Measurements from ENCODE around the gene VAV2. TPM values are rescaled to one million over a fixed set of nuclear protein-coding genes. Genes with fewer than 3 reads are reported as not detected.

VAV2 gene
- total RNA-seq, 2 experiments from 2014 or later, result 5.1 to 5.5 TPM

DNA sequence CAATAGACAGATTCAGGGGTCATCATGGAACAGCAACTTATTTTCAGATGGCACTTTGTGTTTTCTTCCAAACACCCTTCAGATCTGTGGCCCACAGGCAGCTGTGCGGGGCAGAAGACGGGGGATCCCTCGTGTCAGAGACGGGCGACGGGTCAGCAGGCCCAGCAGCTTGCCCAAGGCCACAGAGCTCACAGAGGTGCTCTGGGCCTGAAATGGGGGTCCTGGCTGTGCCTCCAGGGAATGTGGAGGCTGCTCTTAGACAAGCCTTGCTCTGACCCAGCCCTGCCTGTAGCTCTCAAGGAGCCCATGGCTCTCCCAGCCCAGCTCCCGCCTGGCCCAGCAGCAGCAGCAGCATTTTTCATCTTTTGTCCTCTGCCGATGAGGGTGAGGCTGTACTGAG is 213.0 kb downstream of the VAV2 start:
- CTCF ChIA-PET, result interaction anchor here (0.8 kb wide), 1 partner anchor 223 kb away, joined by 3 read pairs; no protein-coding TSS in a partner anchor
- ATAC-seq (no peak), DNase-seq (no peak)
- Mint-ChIP-seq H3K4me3 (no peak overlapping the region), H3K9me3 (ENCODE audit: low read depth) (no peaks in the 10 kb centered on the region), H3K4me1 (no peaks in the 10 kb centered on the region), H3K27ac (no peak overlapping the region), H3K27me3 (no peaks in the 10 kb centered on the region), H3K36me3 (no peaks in the 10 kb centered on the region)

DNA sequence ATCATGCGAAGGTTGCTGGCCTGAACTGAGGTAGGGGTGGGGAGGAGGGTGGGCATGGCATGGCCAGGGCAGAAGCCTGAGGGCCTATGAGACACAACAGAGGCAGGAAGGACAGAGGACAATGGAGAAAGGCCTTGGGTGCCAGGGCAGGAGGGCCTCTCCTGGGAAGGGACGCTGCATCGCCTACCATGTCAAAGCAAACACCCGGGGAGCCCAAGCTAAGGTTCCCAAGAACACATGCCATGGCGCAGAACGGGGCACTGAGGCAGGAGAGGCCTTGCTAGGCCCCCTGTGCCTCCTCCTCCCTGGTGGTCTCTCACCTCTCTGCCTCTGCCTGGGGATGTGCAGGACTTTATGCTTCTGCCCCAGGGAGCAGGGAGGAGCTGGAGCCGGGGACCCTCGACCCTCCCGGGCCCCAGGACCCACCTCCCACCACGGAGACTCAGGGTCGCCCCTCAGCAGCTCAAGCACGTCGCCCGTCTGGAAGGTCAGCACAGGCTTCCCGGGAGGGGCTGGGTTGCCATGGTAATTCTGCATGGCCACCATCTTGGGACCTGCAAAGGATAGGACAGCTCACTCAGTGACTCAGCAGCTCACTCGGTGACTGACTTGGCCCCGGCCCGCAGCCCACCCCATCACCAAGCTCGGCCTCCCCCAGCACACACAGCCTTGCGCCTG is 213.6 kb downstream of the VAV2 start:
- H3K4me1 Mint-ChIP-seq, result no peaks in the 10 kb centered on the region
- H3K4me3 Mint-ChIP-seq, result no peak overlapping the region
- H3K36me3 Mint-ChIP-seq, result no peaks in the 10 kb centered on the region
- CTCF ChIA-PET, result interaction anchor here (0.8 to 1.0 kb wide), 2 partner anchors 215 to 224 kb away, joined by 3 to 4 read pairs; no protein-coding TSS in a partner anchor
- DNase-seq (no peak), ATAC-seq (no peak)
- no peaks in the 10 kb centered on the region for H3K9me3 Mint-ChIP-seq (ENCODE audit: low read depth)
- H3K27me3 Mint-ChIP-seq, result no peaks in the 10 kb centered on the region
- no peak overlapping the region for H3K27ac Mint-ChIP-seq

- Mint-ChIP-seq H3K27me3 (no peaks in the 10 kb centered on the region), H3K4me3 (no peak overlapping the region), H3K4me1 (no peaks in the 10 kb centered on the region), H3K36me3 (no peaks in the 10 kb centered on the region), H3K9me3 (ENCODE audit: low read depth) (no peaks in the 10 kb centered on the region), H3K27ac (no peak overlapping the region)
- no peak for DNase-seq
- CTCF ChIA-PET, result interaction anchor here (1.0 kb wide), 1 partner anchor 215 kb away, joined by 4 read pairs; no protein-coding TSS in a partner anchor
- no peak for ATAC-seq
These were observed 214.3 kb downstream of the VAV2 start for GRCh38 chr9:133777871-133778270.

DNA sequence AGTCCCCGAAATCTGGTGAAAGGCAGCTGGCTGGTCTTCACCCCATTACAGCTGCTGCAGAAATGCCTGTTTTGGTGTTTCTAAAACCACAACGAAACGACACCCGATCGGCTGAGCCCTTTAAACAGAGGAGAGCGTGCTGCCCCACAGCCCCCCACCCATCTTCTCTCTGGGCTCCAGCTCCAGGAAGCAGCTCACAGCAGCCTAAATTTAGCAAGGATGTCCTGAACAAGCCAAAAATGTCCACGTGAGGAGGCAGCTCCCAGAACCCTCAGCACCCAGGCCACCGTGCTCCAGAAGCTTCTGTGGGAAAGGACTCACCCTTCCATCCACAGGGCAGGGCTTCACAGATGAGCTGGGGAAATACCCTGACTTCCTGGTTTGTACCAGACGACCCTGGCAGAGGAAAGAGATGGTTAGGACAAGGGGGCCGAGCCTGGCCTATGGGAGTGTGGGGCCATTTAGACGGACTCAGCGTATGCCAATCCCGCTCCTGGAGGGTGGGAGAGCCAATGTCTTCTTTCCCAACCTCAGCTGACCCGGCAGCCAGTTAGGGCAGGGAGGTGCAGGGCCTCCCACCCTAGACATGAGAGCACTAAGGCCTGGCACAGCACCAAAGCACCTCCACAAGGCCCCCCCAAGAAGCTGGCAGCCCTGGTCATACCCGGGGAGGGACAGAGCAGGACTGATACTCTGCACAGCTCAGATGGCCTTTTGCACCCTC is 214.9 kb downstream of the VAV2 start:
- CTCF ChIA-PET, result interaction anchor here (1.0 kb wide), 1 partner anchor 216 kb away, joined by 4 read pairs; no protein-coding TSS in a partner anchor
- Mint-ChIP-seq H3K27me3 (no peaks in the 10 kb centered on the region), H3K36me3 (no peaks in the 10 kb centered on the region), H3K9me3 (ENCODE audit: low read depth) (no peaks in the 10 kb centered on the region), H3K27ac (no peak overlapping the region), H3K4me1 (no peaks in the 10 kb centered on the region), H3K4me3 (no peak overlapping the region)
- ATAC-seq (no peak), DNase-seq (no peak)

- Mint-ChIP-seq H3K36me3 (no peaks in the 10 kb centered on the region), H3K4me1 (no peaks in the 10 kb centered on the region), H3K4me3 (no peak overlapping the region), H3K27ac (no peak overlapping the region), H3K27me3 (no peaks in the 10 kb centered on the region), H3K9me3 (ENCODE audit: low read depth) (no peaks in the 10 kb centered on the region)
- no peak for DNase-seq
- CTCF ChIA-PET, result no interaction called here
- ATAC-seq, result no peak
These were observed 215.9 kb downstream of the VAV2 start for GRCh38 chr9:133775951-133776905.

GRCh38 chr9:133775291-133775690 is 216.8 kb downstream of the VAV2 start:
- H3K36me3 Mint-ChIP-seq, result no peaks in the 10 kb centered on the region
- ATAC-seq (no peak), DNase-seq (no peak)
- H3K9me3 Mint-ChIP-seq (ENCODE audit: low read depth), result no peaks in the 10 kb centered on the region
- H3K4me3 Mint-ChIP-seq, result no peak overlapping the region
- CTCF ChIA-PET, result no interaction called here
- H3K27me3 Mint-ChIP-seq, result no peaks in the 10 kb centered on the region
- H3K27ac Mint-ChIP-seq, result no peak overlapping the region
- H3K4me1 Mint-ChIP-seq, result no peaks in the 10 kb centered on the region

DNA sequence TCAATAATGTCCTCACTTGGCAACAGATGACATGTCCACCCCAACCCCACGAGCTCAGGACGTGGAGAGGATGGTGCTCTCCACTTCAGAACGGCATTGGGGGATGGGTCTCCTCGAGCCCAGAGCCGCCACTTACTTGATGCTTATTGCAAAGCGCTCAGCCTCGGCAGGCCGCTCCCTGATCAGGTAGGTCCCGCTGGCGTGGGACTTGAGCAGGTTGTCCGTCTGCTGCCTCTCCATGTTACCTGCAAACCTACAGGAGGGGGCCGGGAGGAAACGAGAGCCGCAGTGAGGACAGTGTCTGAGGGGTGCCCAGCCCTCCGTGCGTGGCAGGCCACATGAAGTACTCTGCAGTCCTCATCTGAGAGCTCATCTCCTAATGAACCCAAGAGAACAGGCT is 217.3 kb downstream of the VAV2 start:
- H3K9me3 Mint-ChIP-seq (ENCODE audit: low read depth), result no peaks in the 10 kb centered on the region
- H3K27me3 Mint-ChIP-seq, result no peaks in the 10 kb centered on the region
- H3K27ac Mint-ChIP-seq, result no peak overlapping the region
- CTCF ChIA-PET, result interaction anchor here (2.0 kb wide), 1 partner anchor 8 kb away, joined by 7 read pairs; no protein-coding TSS in a partner anchor
- no peak overlapping the region for H3K4me3 Mint-ChIP-seq
- no peaks in the 10 kb centered on the region for H3K36me3 Mint-ChIP-seq
- no peak for ATAC-seq
- no peak for DNase-seq
- H3K4me1 Mint-ChIP-seq, result no peaks in the 10 kb centered on the region

- H3K27me3 Mint-ChIP-seq, result no peaks in the 10 kb centered on the region
- CTCF ChIA-PET, result interaction anchor here (2.0 kb wide), 1 partner anchor 8 kb away, joined by 7 read pairs; no protein-coding TSS in a partner anchor
- no peaks in the 10 kb centered on the region for H3K9me3 Mint-ChIP-seq (ENCODE audit: low read depth)
- ATAC-seq (no peak), DNase-seq (no peak)
- H3K36me3 Mint-ChIP-seq, result no peaks in the 10 kb centered on the region
- no peaks in the 10 kb centered on the region for H3K4me1 Mint-ChIP-seq
- H3K4me3 Mint-ChIP-seq, result no peak overlapping the region
- H3K27ac Mint-ChIP-seq, result no peak overlapping the region
These were observed 218.1 kb downstream of the VAV2 start for GRCh38 chr9:133773889-133774655.

DNA sequence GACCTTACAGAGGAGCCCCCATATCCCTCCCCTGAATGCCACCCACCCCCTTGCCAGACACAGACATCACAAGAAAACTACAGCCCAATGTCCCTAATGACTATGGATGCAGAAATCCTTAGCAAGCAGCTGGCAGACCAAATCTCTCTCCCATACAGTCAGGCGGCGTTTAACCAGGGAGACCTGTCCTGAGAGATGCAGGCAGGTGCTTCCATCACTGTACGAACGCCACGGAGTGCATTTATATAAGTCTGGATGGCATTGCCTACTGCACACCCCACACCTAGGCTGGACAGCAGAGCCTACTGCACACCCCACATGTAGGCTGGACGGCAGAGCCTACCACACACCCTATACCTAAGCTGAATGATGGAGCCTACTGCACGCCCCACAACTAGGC is 219.5 kb downstream of the VAV2 start:
- no peak overlapping the region for H3K4me3 Mint-ChIP-seq

GRCh38 chr9:133771486-133772482 is 220.3 kb downstream of the VAV2 start:
- Mint-ChIP-seq H3K4me1 (no peaks in the 10 kb centered on the region), H3K27me3 (no peaks in the 10 kb centered on the region), H3K9me3 (ENCODE audit: low read depth) (no peaks in the 10 kb centered on the region), H3K4me3 (no peak overlapping the region), H3K27ac (no peak overlapping the region), H3K36me3 (peaks cover under 1% of the 10 kb centered on the region)
- DNase-seq, result no peak
- no peak for ATAC-seq
- CTCF ChIA-PET, result interaction anchor here (0.6 to 1.9 kb wide), 3 partner anchors 29 to 586 kb away, joined by 3 to 5 read pairs (median 3); no protein-coding TSS in a partner anchor

More for the DNA sequence above, 219.5 kb downstream of the VAV2 start:
- ATAC-seq, result no peak
- CTCF ChIA-PET, result interaction anchor here (0.6 to 2.0 kb wide), 3 partner anchors 10 to 587 kb away, joined by 3 to 7 read pairs (median 5); no protein-coding TSS in a partner anchor
- no peak overlapping the region for H3K27ac Mint-ChIP-seq
- no peaks in the 10 kb centered on the region for H3K4me1 Mint-ChIP-seq
- H3K9me3 Mint-ChIP-seq (ENCODE audit: low read depth), result no peaks in the 10 kb centered on the region
- H3K36me3 Mint-ChIP-seq, result no peaks in the 10 kb centered on the region
- no peaks in the 10 kb centered on the region for H3K27me3 Mint-ChIP-seq
- DNase-seq, result no peak

DNA sequence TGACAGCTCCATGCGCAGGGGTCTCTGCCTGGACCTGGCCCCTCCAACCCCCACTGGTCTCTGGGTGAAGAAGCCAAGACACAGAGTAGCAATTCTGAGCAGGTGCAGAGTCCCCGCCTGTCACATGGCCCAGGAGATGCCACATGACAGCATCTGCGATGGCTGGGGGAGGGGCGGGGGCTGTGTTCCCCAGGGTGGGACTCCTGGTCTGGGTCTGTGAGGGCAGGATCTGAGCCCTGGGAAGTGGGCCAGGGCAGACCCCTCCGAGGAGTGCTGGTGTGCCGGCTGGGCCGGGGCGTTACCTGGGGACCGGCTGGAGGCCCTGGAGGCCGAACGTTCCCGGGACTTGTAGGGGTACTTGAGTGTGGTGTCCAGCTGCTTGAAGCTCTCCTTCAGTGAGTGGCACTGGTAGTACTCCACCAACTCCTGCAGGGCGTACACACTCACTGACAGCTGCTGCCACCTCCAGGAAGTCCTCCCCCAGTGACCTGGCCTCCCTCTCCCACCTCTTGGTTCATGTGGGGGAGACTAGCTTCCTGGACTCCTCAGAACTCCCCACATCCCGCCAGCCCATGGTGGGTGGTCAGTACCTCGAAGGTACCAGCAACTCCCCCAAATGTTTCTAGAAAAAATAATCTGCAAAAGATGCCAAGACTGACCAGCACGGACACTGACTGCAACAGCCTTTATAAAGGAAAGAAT is 221.9 kb downstream of the VAV2 start:
- DNase-seq (no peak), ATAC-seq (no peak)
- no peaks in the 10 kb centered on the region for H3K4me1 Mint-ChIP-seq
- CTCF ChIA-PET, result interaction anchor here (0.9 to 1.2 kb wide), 3 partner anchors 12 to 224 kb away, joined by 3 to 7 read pairs (median 3); no protein-coding TSS in a partner anchor
- no peak overlapping the region for H3K4me3 Mint-ChIP-seq
- H3K27ac Mint-ChIP-seq, result no peak overlapping the region
- no peaks in the 10 kb centered on the region for H3K9me3 Mint-ChIP-seq (ENCODE audit: low read depth)
- H3K36me3 Mint-ChIP-seq, result peaks cover 2% of the 10 kb centered on the region
- no peaks in the 10 kb centered on the region for H3K27me3 Mint-ChIP-seq

Measured in activated CD8-positive, alpha-beta memory T cell treated with anti-CD3 and anti-CD28 coated beads, Interleukin-2, amount 10 ng/mL, durations not matched to agents 7 days and 5 days (primary cell).